MM.1S (cell line): ENCODE measurements around the gene SDHB.

Source experiments
- DNase-seq: peaks from one replicate; pipeline ENCODE4 v3.0.0-alpha.2; 2015
- H2AFZ ChIP-seq: fragments of 300-600 bp; sonication (generic); 2 replicates; pipeline ENCODE4 v1.6.0; 2016; ENCODE audit warnings: antibody characterized with exemption, low read length
- H3F3A ChIP-seq: fragments of 300-600 bp; sonication (generic); 2 replicates; pipeline ENCODE4 v1.6.1; 2016; ENCODE audit warnings: mild to moderate bottlenecking, antibody characterized with exemption, low read length, moderate library complexity, mixed read lengths; ENCODE audit not compliant: insufficient read depth
- H3K27ac ChIP-seq: fragments of 300-600 bp; sonication (generic); 2 replicates; pipeline ENCODE4 v1.5.1; 2016; ENCODE audit warnings: mild to moderate bottlenecking, low read length
- H3K27me3 ChIP-seq: fragments of 300-600 bp; sonication (generic); replicated peaks from 2 replicates; pipeline ENCODE4 v1.6.0; 2016; ENCODE audit warnings: low read length; ENCODE audit not compliant: insufficient read depth
- H3K36me3 ChIP-seq: fragments of 300-600 bp; sonication (generic); replicated peaks from 2 replicates; pipeline ENCODE4 v1.6.1; 2016; ENCODE audit warnings: mild to moderate bottlenecking, low read length, mixed read lengths; ENCODE audit not compliant: insufficient read depth
- H3K4me1 ChIP-seq: fragments of 300-600 bp; sonication (generic); 2 replicates; pipeline ENCODE4 v1.6.1; 2016; ENCODE audit warnings: low read length, mixed read lengths
- H3K4me2 ChIP-seq: fragments of 300-600 bp; sonication (generic); 2 replicates; pipeline ENCODE4 v1.6.0; 2016; ENCODE audit warnings: low read depth, low read length
- H3K4me3 ChIP-seq: fragments of 300-600 bp; sonication (generic); 2 replicates; pipeline ENCODE4 v1.5.1; 2016; ENCODE audit warnings: low read length, mixed read lengths
- H3K79me2 ChIP-seq: fragments of 300-600 bp; sonication (generic); 2 replicates; pipeline ENCODE4 v1.6.1; 2016; ENCODE audit warnings: mixed run types, low read length, mixed read lengths
- H3K9ac ChIP-seq: fragments of 300-600 bp; sonication (generic); 2 replicates; pipeline ENCODE4 v1.6.1; 2016; ENCODE audit warnings: low read length, mixed read lengths
- H3K9me2 ChIP-seq: fragments of 300-600 bp; sonication (generic); replicated peaks from 2 replicates; pipeline ENCODE4 v1.6.1; 2016; ENCODE audit warnings: mild to moderate bottlenecking, low read length, mixed read lengths; ENCODE audit not compliant: insufficient read depth
- H3K9me3 ChIP-seq: fragments of 300-600 bp; sonication (generic); replicated peaks from 2 replicates; pipeline ENCODE4 v1.6.1; 2016; ENCODE audit warnings: mild to moderate bottlenecking, low read length, mixed read lengths; ENCODE audit not compliant: insufficient read depth
- H4K20me1 ChIP-seq: fragments of 300-600 bp; sonication (generic); 2 replicates; pipeline ENCODE4 v1.6.1; 2016; ENCODE audit warnings: mild to moderate bottlenecking, low read length, moderate library complexity, mixed read lengths; ENCODE audit not compliant: insufficient read depth
- CTCF ChIP-seq: fragments of 300-600 bp; sonication (generic); IDR thresholded peaks from 2 replicates; pipeline ENCODE4 v1.5.1; 2016; ENCODE audit warnings: antibody characterized with exemption, low read length, mixed read lengths
- EZH2 ChIP-seq: fragments of 300-600 bp; sonication (generic); optimal IDR thresholded peaks from 2 replicates; pipeline ENCODE3; 2017; ENCODE audit warnings: low read depth, mild to moderate bottlenecking, antibody characterized with exemption, low read length, mixed read lengths
- EZH2phosphoT487 ChIP-seq: fragments of 300-600 bp; sonication (generic); IDR thresholded peaks from 2 replicates; pipeline ENCODE4 v1.6.1; 2018; ENCODE audit warnings: antibody characterized with exemption, low read length

Gene SDHB

GRCh38 chr1:16972189-16972895 is 81.5 kb downstream of the SDHB start:
- Histone ChIP-seq H3K4me1 (no peaks in the 10 kb centered on the region), H3K9me3 (no peaks in the 10 kb centered on the region), H3K79me2 (no peaks in the 10 kb centered on the region), H3K4me3 (no peak overlapping the region), H3K36me3 (no peaks in the 10 kb centered on the region), H3K27me3 (no peaks in the 10 kb centered on the region), H3K4me2 (no peak overlapping the region), H2AFZ (no peak overlapping the region), H4K20me1 (no peaks in the 10 kb centered on the region), H3K27ac (no peak overlapping the region), H3K9me2 (no peaks in the 10 kb centered on the region), H3K9ac (no peak overlapping the region), H3F3A (no peaks in the 10 kb centered on the region)
- DNase-seq, result no peak
- TF ChIP-seq CTCF, result no peak
- TF ChIP-seq EZH2phosphoT487, result no peak
- TF ChIP-seq EZH2, result no peak

- Histone ChIP-seq H3K4me1 (no peaks in the 10 kb centered on the region), H3K27ac (no peak overlapping the region), H3K9me3 (no peaks in the 10 kb centered on the region), H4K20me1 (no peaks in the 10 kb centered on the region), H3K9me2 (no peaks in the 10 kb centered on the region), H3K9ac (no peak overlapping the region), H3K27me3 (no peaks in the 10 kb centered on the region), H3K79me2 (no peaks in the 10 kb centered on the region), H3F3A (no peaks in the 10 kb centered on the region), H3K4me2 (no peak overlapping the region), H2AFZ (no peak overlapping the region), H3K36me3 (no peaks in the 10 kb centered on the region), H3K4me3 (no peak overlapping the region)
- TF ChIP-seq CTCF (no peak), EZH2phosphoT487 (no peak), EZH2 (no peak)
- no peak for DNase-seq
Observed at GRCh38 chr1:16971341-16972188, 82.3 kb downstream of the SDHB start.

GRCh38 chr1:16970132-16970910 is 83.5 kb downstream of the SDHB start:
- Histone ChIP-seq H3K4me3 (no peak overlapping the region), H3K4me2 (no peak overlapping the region), H3K79me2 (no peaks in the 10 kb centered on the region), H3K4me1 (no peaks in the 10 kb centered on the region), H3K9me2 (no peaks in the 10 kb centered on the region), H3K36me3 (no peaks in the 10 kb centered on the region), H3K9ac (no peak overlapping the region), H3K9me3 (no peaks in the 10 kb centered on the region), H2AFZ (no peak overlapping the region), H4K20me1 (no peaks in the 10 kb centered on the region), H3K27me3 (no peaks in the 10 kb centered on the region), H3F3A (no peaks in the 10 kb centered on the region), H3K27ac (no peak overlapping the region)
- TF ChIP-seq CTCF, result no peak
- no peak for TF ChIP-seq EZH2phosphoT487
- no peak for TF ChIP-seq EZH2
- no peak for DNase-seq
